ENCODE measurements around the gene NSMF. TPM values are rescaled to one million over a fixed set of nuclear protein-coding genes. Genes with fewer than 3 reads are reported as not detected.

Gene NSMF
- total and polyA plus RNA-seq, 8 donors: 29.5 to 46.5 (median 36.3) TPM

- H3K27me3 ChIP-seq: no peaks in the 10 kb centered on the region
- no peaks in the 10 kb centered on the region for H3K36me3 ChIP-seq
- DNase-seq: peak in 1 of 4 donors; percentile 76
- TF ChIP-seq, protein P1, sequence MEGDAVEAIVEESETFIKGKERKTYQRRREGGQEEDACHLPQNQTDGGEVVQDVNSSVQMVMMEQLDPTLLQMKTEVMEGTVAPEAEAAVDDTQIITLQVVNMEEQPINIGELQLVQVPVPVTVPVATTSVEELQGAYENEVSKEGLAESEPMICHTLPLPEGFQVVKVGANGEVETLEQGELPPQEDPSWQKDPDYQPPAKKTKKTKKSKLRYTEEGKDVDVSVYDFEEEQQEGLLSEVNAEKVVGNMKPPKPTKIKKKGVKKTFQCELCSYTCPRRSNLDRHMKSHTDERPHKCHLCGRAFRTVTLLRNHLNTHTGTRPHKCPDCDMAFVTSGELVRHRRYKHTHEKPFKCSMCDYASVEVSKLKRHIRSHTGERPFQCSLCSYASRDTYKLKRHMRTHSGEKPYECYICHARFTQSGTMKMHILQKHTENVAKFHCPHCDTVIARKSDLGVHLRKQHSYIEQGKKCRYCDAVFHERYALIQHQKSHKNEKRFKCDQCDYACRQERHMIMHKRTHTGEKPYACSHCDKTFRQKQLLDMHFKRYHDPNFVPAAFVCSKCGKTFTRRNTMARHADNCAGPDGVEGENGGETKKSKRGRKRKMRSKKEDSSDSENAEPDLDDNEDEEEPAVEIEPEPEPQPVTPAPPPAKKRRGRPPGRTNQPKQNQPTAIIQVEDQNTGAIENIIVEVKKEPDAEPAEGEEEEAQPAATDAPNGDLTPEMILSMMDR (IDR thresholded peaks at IDR 0.05): no peak
- no peaks in the 10 kb centered on the region for H3K4me1 ChIP-seq
- no peak for ATAC-seq
- H3K27ac ChIP-seq: no peak overlapping the region
- no peak overlapping the region for H3K4me3 ChIP-seq
- intact Hi-C loops (cut with DNase I): no loop called here
- H3K9me3 ChIP-seq: peaks cover 0 to 2% of the 10 kb centered on the region in 2 donors
Observed at GRCh38 chr9:137499858-137500661, 40.9 kb upstream of the NSMF start.

- Histone ChIP-seq H3K9me3 (peaks cover 0 to 2% of the 10 kb centered on the region in 2 donors), H3K27ac (no peak overlapping the region), H3K27me3 (no peaks in the 10 kb centered on the region), H3K36me3 (no peaks in the 10 kb centered on the region), H3K4me1 (no peaks in the 10 kb centered on the region), H3K4me3 (no peak overlapping the region)
- intact Hi-C loops (cut with DNase I): no loop called here
- TF ChIP-seq, protein P1 (IDR thresholded peaks at IDR 0.05): no peak
- DNase-seq: peak in 1 of 4 donors; percentile 72
- no peak for ATAC-seq
Observed at GRCh38 chr9:137499416-137499815, 40.3 kb upstream of the NSMF start.

GRCh38 chr9:137498720-137499150 is 39.6 kb upstream of the NSMF start:
- ATAC-seq (no peak), DNase-seq (peak in 1 of 4 donors; percentile 56)
- Histone ChIP-seq H3K27me3 (no peaks in the 10 kb centered on the region), H3K4me3 (no peak overlapping the region), H3K36me3 (no peaks in the 10 kb centered on the region), H3K4me1 (no peaks in the 10 kb centered on the region), H3K27ac (no peak overlapping the region), H3K9me3 (no peaks in the 10 kb centered on the region)
- intact Hi-C loops (cut with DNase I): no loop called here
- TF ChIP-seq, protein P1 (IDR thresholded peaks at IDR 0.05): no peak

DNA sequence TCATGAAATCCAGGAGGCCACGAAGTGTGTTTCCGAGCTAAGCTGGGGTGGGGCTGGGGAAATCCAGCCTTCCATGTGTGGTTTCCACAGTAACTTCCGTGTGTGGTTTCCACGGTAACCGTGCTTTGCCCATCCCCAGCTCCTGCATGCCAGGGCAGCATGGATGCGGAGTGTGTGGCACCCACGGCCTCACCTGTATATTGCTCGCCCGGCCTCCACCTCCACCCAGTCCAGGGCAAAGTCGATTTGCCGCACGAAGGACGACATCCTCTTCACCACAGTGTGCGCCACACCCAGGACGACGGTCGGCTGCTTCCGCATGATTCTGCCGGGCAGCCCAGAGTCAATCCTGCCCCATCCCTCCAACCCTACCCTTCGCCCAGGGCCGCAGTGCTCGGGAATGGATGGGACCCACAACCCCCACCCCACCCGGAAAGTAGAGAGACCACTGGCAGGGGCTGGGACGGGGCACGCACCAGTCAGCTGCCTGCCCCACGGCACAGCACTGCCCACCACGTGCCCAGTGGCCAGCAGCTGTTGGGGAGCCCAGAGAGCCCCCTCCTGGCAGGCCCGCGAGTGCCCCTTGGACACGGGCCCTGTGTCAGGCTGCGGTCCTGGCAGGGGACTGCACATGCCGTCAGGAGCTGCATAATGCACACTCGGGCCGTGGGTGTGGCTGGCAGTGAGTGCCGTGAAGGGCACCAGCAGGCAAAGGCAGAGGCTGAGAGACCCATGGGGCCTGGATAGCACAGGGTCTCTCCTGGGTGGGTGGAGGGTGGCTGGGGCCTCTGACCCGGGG is 39.0 kb upstream of the NSMF start:
- ATAC-seq (no peak), DNase-seq (peak in 1 of 4 donors; percentile 67)
- no peaks in the 10 kb centered on the region for H3K27me3 ChIP-seq
- TF ChIP-seq, protein P1 (IDR thresholded peaks at IDR 0.05): no peak
- H3K9me3 ChIP-seq: no peaks in the 10 kb centered on the region
- no peak overlapping the region for H3K27ac ChIP-seq
- H3K4me1 ChIP-seq: no peaks in the 10 kb centered on the region
- H3K36me3 ChIP-seq: no peaks in the 10 kb centered on the region
- no peak overlapping the region for H3K4me3 ChIP-seq
- intact Hi-C loops (cut with DNase I): no loop called here
